Stimulated activated naive CD8-positive, alpha-beta T cell treated with anti-CD3 and anti-CD28 coated beads, Interleukin-15, Interleukin-2, amounts not matched to agents 100 ng/mL and 50 ng/mL, for 24 hours (primary cell): ENCODE measurements around the gene C10orf90.

Experiments used
- H3K27ac Mint-ChIP-seq: one replicate; pipeline ENCODE4 v1.8.0; 2021; ENCODE audit warnings: mild to moderate bottlenecking, mixed read lengths
- H3K27me3 Mint-ChIP-seq: one replicate; pipeline ENCODE4 v1.8.0; 2021; ENCODE audit warnings: mixed read lengths
- H3K36me3 Mint-ChIP-seq: one replicate; pipeline ENCODE4 v1.8.0; 2021; ENCODE audit warnings: low read depth, mixed read lengths
- H3K4me1 Mint-ChIP-seq: one replicate; pipeline ENCODE4 v1.8.0; 2021; ENCODE audit warnings: low read depth, mixed read lengths
- H3K4me3 Mint-ChIP-seq: one replicate; pipeline ENCODE4 v1.8.0; 2021; ENCODE audit warnings: mild to moderate bottlenecking, mixed read lengths
- H3K9me3 Mint-ChIP-seq: one replicate; pipeline ENCODE4 v1.8.0; 2021; ENCODE audit warnings: mixed read lengths

C10orf90 gene

DNA sequence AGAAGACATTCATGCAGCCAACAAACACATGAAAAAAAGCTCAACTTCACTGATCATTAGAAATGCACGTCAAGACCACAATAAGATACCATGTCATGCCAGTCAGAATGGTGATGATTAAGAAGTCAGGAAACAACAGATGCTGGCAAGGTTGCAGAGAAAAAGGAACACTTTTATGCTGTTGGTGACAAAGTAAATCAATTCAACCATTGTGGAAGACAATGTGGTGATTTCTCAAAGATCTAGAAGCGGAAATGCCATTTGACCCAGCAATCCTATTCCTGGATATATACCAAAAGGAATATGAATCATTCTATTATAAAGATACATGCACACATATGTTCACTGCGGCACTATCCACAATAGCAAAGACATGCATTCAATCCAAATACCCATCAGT, 77.6 kb downstream of the C10orf90 start:
- Mint-ChIP-seq H3K27ac (no peak overlapping the region), H3K9me3 (no peaks in the 10 kb centered on the region), H3K4me3 (no peak overlapping the region), H3K36me3 (no peaks in the 10 kb centered on the region), H3K4me1 (no peaks in the 10 kb centered on the region), H3K27me3 (no peaks in the 10 kb centered on the region)

- no peaks in the 10 kb centered on the region for H3K4me1 Mint-ChIP-seq
- H3K9me3 Mint-ChIP-seq, result no peaks in the 10 kb centered on the region
- H3K36me3 Mint-ChIP-seq, result no peaks in the 10 kb centered on the region
- H3K4me3 Mint-ChIP-seq, result no peak overlapping the region
- no peak overlapping the region for H3K27ac Mint-ChIP-seq
- H3K27me3 Mint-ChIP-seq, result no peaks in the 10 kb centered on the region
These were observed 82.5 kb downstream of the C10orf90 start for GRCh38 chr10:126588024-126588423.

DNA sequence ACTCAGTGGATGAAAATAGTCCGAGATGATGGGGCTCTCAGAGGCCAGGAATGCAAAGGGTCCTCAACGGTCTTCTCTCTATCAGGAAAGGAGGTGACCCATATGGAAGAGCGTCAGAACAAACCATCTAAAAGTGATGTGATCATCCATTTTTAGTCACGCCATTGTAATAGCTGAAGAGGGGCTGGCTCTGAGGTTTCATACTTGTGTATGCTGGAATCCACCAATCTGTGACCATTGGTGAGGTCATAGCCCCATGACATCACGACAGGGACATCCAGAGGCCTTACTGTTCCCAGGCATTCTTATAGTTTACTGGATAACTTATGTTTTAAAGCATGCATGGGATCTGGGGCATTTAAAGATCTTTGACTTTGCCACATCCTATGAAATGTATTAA, 83.6 kb downstream of the C10orf90 start:
- Mint-ChIP-seq H3K27ac (no peak overlapping the region), H3K36me3 (no peaks in the 10 kb centered on the region), H3K9me3 (no peaks in the 10 kb centered on the region), H3K4me1 (no peaks in the 10 kb centered on the region), H3K27me3 (no peaks in the 10 kb centered on the region), H3K4me3 (no peak overlapping the region)

GRCh38 chr10:126586128-126586527, 84.4 kb downstream of the C10orf90 start:
- no peaks in the 10 kb centered on the region for H3K36me3 Mint-ChIP-seq
- no peak overlapping the region for H3K4me3 Mint-ChIP-seq
- no peak overlapping the region for H3K27ac Mint-ChIP-seq
- no peaks in the 10 kb centered on the region for H3K9me3 Mint-ChIP-seq
- H3K4me1 Mint-ChIP-seq, result no peaks in the 10 kb centered on the region
- no peaks in the 10 kb centered on the region for H3K27me3 Mint-ChIP-seq

DNA sequence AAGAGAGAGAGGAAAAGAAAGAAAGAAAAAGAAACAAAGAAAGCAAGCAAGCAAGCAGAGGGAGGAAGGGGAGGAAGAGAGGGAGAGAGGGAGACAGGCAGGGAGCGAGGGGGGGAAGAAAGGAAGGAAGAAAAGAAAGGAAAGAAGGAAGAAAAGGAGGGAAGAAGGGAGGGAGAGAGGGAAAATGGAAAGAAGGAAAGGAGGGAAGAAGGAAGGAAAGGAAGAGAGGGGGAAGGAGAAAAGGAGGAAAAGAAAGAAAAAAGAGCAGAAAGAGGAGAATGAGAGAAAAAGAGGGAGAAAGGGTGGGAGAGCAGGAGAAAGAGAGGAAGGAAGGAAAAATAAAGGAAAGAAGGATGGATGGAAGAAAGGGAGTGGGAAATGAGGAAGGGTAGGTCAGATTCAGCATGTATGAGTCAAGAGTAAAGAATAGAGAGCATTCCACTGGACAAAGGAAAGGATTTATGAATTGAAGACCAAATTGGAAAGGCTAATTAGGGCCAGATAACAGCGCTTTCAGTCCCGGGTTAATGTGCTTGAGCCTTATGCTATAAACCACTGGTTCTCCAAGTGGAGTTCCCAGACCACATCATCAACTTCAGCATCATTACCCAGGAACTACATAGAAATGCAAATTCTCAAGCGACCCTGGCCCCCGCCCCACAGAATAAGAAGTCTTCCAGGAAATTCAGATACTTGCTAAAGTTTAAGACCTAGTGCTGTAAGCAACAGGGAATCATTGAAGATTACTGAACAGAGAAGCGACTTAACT, 85.1 kb downstream of the C10orf90 start:
- H3K27me3 Mint-ChIP-seq, result no peaks in the 10 kb centered on the region
- no peak overlapping the region for H3K4me3 Mint-ChIP-seq
- H3K4me1 Mint-ChIP-seq, result no peaks in the 10 kb centered on the region
- no peak overlapping the region for H3K27ac Mint-ChIP-seq
- peaks cover 3% of the 10 kb centered on the region for H3K9me3 Mint-ChIP-seq
- H3K36me3 Mint-ChIP-seq, result no peaks in the 10 kb centered on the region

DNA sequence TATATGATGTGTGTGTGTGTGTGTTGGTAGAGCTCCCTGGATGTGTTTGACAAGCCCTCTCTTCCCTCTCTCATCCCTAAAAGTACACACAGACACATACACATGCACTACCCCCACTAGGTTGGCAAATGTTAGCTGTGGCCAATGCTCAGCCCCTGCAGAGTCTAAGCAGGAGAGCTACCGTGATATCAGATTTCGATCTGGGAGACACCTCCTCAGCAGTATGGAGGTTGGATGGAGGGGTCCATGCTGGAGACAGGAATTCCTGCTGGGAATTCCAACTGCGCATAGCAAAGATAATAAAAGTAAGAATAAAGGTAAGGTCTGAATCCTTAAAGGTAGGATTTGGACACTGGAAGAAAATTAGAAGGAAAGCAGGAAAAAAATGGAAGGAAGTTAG, 85.7 kb downstream of the C10orf90 start:
- H3K4me3 Mint-ChIP-seq, result no peak overlapping the region
- no peaks in the 10 kb centered on the region for H3K4me1 Mint-ChIP-seq
- H3K36me3 Mint-ChIP-seq, result no peaks in the 10 kb centered on the region

DNA sequence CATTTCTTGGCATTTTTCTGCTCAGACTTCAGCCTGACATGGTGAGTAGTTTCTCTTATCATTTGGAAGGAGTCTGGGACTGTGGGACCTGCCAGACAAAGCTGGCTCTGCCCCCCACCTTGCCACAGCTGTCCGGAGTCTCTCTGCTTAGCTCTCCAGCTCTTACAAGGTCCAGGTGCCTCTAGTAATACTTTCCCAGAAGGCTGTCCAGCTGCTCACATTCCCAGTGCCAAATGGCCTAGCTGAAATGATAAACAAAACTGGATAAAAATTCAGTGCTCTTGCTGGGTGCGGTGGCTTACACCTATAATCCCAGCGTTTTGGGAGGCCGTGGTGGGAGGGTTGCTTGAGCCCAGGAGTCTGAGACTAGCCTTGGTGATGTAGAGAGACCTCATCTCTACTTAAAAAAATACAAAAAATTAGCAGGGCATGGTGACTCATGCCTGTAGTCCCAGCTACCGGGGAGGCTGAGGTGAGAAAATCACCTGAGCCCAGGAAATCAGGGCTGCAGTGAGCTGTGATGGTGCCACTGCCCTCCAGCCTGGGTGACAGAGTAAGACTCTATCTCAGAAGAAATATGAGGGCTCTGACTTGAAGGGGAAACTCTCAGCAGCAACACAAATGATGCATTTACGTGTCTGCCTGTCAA, 86.8 kb downstream of the C10orf90 start:
- H3K9me3 Mint-ChIP-seq, result peaks cover 3% of the 10 kb centered on the region
- H3K27me3 Mint-ChIP-seq, result no peaks in the 10 kb centered on the region
- H3K4me3 Mint-ChIP-seq, result no peak overlapping the region
- no peaks in the 10 kb centered on the region for H3K4me1 Mint-ChIP-seq
- H3K36me3 Mint-ChIP-seq, result no peaks in the 10 kb centered on the region
- peak overlapping the region; percentile 7 for H3K27ac Mint-ChIP-seq

More for the DNA sequence above, 85.7 kb downstream of the C10orf90 start:
- Mint-ChIP-seq H3K9me3 (peaks cover 3% of the 10 kb centered on the region), H3K27ac (no peak overlapping the region), H3K27me3 (no peaks in the 10 kb centered on the region)

DNA sequence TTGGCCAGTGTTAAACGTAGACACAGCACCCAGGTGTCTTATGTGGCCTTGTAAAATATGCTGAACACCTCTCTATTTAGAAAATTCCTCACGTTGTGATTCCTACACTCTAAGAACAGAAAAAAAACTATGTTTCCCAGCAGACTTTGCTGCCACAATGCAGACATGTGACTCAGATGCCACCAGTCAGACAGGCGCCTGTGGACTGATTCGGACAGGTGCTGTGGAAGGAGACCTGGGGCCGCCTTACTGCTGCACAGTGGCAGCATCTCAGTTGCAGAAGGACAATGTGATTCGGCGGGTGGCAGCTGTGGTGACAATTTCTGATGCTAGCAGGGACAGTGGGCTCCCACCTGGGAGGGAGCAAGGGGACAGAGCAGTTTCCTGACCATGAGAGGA, 88.8 kb downstream of the C10orf90 start:
- Mint-ChIP-seq H3K27ac (no peak overlapping the region), H3K36me3 (no peaks in the 10 kb centered on the region), H3K27me3 (no peaks in the 10 kb centered on the region), H3K4me3 (no peak overlapping the region), H3K4me1 (no peaks in the 10 kb centered on the region), H3K9me3 (peaks cover 3% of the 10 kb centered on the region)

DNA sequence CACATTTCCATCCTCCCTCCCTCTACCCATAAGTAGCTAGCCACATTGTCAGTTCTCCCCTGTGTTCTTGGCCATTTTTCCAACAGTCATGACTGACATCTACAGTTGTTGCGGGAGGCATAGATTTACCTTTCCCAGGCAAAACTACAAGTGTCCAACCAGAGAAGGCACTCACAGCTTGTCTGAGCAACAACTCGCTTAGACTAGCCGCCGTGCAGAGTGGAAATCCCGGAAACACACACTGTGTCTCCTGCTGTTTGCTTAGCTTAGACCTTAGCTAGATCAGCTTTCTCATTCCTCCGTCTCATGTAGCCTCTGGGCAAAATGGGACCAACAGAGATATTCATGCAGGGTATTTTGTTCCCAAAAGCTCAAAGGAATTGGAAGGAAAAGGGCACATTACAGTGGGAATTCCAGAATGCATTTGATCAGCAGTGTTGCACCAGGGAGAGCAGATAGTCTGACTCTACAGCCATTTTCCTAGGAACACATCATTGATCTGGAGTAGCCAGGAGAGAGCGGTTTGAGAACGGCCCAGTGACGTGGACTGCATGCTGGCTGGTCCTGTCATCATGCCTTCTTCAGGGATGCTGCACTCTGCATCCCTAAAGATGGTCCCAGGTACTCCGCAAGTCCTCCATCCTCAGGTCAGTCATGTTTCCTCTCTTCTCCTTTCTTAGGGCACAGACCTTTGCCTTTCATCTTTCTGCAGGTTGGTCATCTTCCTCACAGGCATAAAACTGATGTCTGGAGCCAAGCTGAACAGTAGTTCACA, 89.4 kb downstream of the C10orf90 start:
- Mint-ChIP-seq H3K36me3 (no peaks in the 10 kb centered on the region), H3K27ac (peak overlapping the region; percentile 59), H3K4me3 (no peak overlapping the region), H3K9me3 (peaks cover 3% of the 10 kb centered on the region), H3K4me1 (no peaks in the 10 kb centered on the region), H3K27me3 (no peaks in the 10 kb centered on the region)

- Mint-ChIP-seq H3K27me3 (no peaks in the 10 kb centered on the region), H3K27ac (no peak overlapping the region), H3K36me3 (no peaks in the 10 kb centered on the region), H3K4me1 (no peaks in the 10 kb centered on the region), H3K4me3 (no peak overlapping the region), H3K9me3 (peaks cover 3% of the 10 kb centered on the region)
These were observed 94.2 kb downstream of the C10orf90 start for GRCh38 chr10:126576336-126576735.

GRCh38 chr10:126570621-126571602, 99.6 kb downstream of the C10orf90 start:
- Mint-ChIP-seq H3K9me3 (no peaks in the 10 kb centered on the region), H3K36me3 (no peaks in the 10 kb centered on the region), H3K27ac (no peak overlapping the region)

DNA sequence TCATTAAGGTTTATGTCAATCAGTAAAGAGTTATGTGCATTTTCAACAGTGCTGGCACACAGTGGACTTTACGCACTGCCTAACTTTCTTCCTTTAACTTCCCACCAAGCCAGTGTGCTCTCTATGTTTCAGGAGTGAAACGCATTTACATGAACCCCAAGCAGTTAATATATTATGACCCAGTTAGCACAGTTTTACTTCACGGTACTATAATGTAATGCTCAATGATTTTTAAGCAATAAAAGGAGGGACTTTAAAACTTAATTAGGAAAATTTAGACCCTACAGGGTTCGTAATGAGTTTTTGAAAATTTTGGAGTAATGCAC, 100.3 kb downstream of the C10orf90 start:
- Mint-ChIP-seq H3K27ac (no peak overlapping the region), H3K36me3 (no peaks in the 10 kb centered on the region), H3K4me3 (no peak overlapping the region), H3K9me3 (peaks cover 5% of the 10 kb centered on the region), H3K4me1 (no peaks in the 10 kb centered on the region), H3K27me3 (no peaks in the 10 kb centered on the region)

More at GRCh38 chr10:126570621-126571602, 99.6 kb downstream of the C10orf90 start:
- H3K4me1 Mint-ChIP-seq, result no peaks in the 10 kb centered on the region
- no peak overlapping the region for H3K4me3 Mint-ChIP-seq
- no peaks in the 10 kb centered on the region for H3K27me3 Mint-ChIP-seq

GRCh38 chr10:126569513-126570244, 100.8 kb downstream of the C10orf90 start:
- H3K4me3 Mint-ChIP-seq, result no peak overlapping the region
- peaks cover 5% of the 10 kb centered on the region for H3K9me3 Mint-ChIP-seq
- H3K27ac Mint-ChIP-seq, result no peak overlapping the region
- no peaks in the 10 kb centered on the region for H3K36me3 Mint-ChIP-seq
- H3K27me3 Mint-ChIP-seq, result no peaks in the 10 kb centered on the region
- no peaks in the 10 kb centered on the region for H3K4me1 Mint-ChIP-seq

GRCh38 chr10:126568809-126569385, 101.6 kb downstream of the C10orf90 start:
- Mint-ChIP-seq H3K36me3 (no peaks in the 10 kb centered on the region), H3K27ac (no peak overlapping the region), H3K27me3 (no peaks in the 10 kb centered on the region), H3K9me3 (peaks cover 5% of the 10 kb centered on the region), H3K4me3 (no peak overlapping the region), H3K4me1 (no peaks in the 10 kb centered on the region)
